Measurements from ENCODE around the gene RNF41.

The RNF41 gene

GRCh38 chr12:56256326-56256960, 34.7 kb upstream of the RNF41 start:
- Mint-ChIP-seq H3K27ac (peak overlapping the region; percentile 57), H3K36me3 (peaks cover 7% of the 10 kb centered on the region), H3K4me3 (peak overlapping the region; percentile 85), H3K4me1 (peaks cover 23% of the 10 kb centered on the region), H3K9me3 (no peaks in the 10 kb centered on the region), H3K27me3 (no peaks in the 10 kb centered on the region)

- Mint-ChIP-seq H3K4me1 (peaks cover 23% of the 10 kb centered on the region), H3K27me3 (no peaks in the 10 kb centered on the region), H3K27ac (no peak overlapping the region), H3K4me3 (no peak overlapping the region), H3K36me3 (peaks cover 7% of the 10 kb centered on the region), H3K9me3 (no peaks in the 10 kb centered on the region)
Measured at GRCh38 chr12:56255671-56256070, 33.9 kb upstream of the RNF41 start.

- Mint-ChIP-seq H3K36me3 (peaks cover 7% of the 10 kb centered on the region), H3K9me3 (no peaks in the 10 kb centered on the region), H3K4me1 (peaks cover 16% of the 10 kb centered on the region), H3K27ac (no peak overlapping the region), H3K27me3 (no peaks in the 10 kb centered on the region), H3K4me3 (no peak overlapping the region)
Measured at GRCh38 chr12:56253091-56253490, 31.4 kb upstream of the RNF41 start.

GRCh38 chr12:56252649-56253048, 30.9 kb upstream of the RNF41 start:
- Mint-ChIP-seq H3K9me3 (no peaks in the 10 kb centered on the region), H3K4me1 (peaks cover 16% of the 10 kb centered on the region), H3K27me3 (no peaks in the 10 kb centered on the region), H3K27ac (no peak overlapping the region), H3K36me3 (peaks cover 7% of the 10 kb centered on the region), H3K4me3 (no peak overlapping the region)

- Mint-ChIP-seq H3K27ac (no peak overlapping the region), H3K4me3 (no peak overlapping the region), H3K9me3 (no peaks in the 10 kb centered on the region), H3K36me3 (peaks cover 4% of the 10 kb centered on the region), H3K4me1 (no peaks in the 10 kb centered on the region), H3K27me3 (no peaks in the 10 kb centered on the region)
Measured at GRCh38 chr12:56248711-56249110, 27.0 kb upstream of the RNF41 start.

GRCh38 chr12:56247923-56248322, 26.2 kb upstream of the RNF41 start:
- Mint-ChIP-seq H3K4me3 (no peak overlapping the region), H3K36me3 (peaks cover 4% of the 10 kb centered on the region), H3K27ac (no peak overlapping the region), H3K4me1 (no peaks in the 10 kb centered on the region), H3K27me3 (no peaks in the 10 kb centered on the region), H3K9me3 (no peaks in the 10 kb centered on the region)

GRCh38 chr12:56244494-56244893, 22.8 kb upstream of the RNF41 start:
- Mint-ChIP-seq H3K9me3 (no peaks in the 10 kb centered on the region), H3K4me1 (no peaks in the 10 kb centered on the region), H3K36me3 (no peaks in the 10 kb centered on the region), H3K4me3 (no peak overlapping the region), H3K27ac (no peak overlapping the region), H3K27me3 (no peaks in the 10 kb centered on the region)

GRCh38 chr12:56243731-56244181, 22.0 kb upstream of the RNF41 start:
- Mint-ChIP-seq H3K4me3 (no peak overlapping the region), H3K4me1 (no peaks in the 10 kb centered on the region), H3K27ac (no peak overlapping the region), H3K36me3 (no peaks in the 10 kb centered on the region), H3K27me3 (no peaks in the 10 kb centered on the region), H3K9me3 (no peaks in the 10 kb centered on the region)

- H3K27me3 Mint-ChIP-seq, result no peaks in the 10 kb centered on the region
- H3K27ac Mint-ChIP-seq, result no peak overlapping the region
- H3K36me3 Mint-ChIP-seq, result no peaks in the 10 kb centered on the region
- no peak overlapping the region for H3K4me3 Mint-ChIP-seq
- H3K4me1 Mint-ChIP-seq, result no peaks in the 10 kb centered on the region
- no peaks in the 10 kb centered on the region for H3K9me3 Mint-ChIP-seq
Measured at GRCh38 chr12:56242986-56243385, 21.3 kb upstream of the RNF41 start.

- Mint-ChIP-seq H3K27me3 (no peaks in the 10 kb centered on the region), H3K4me1 (no peaks in the 10 kb centered on the region), H3K4me3 (no peak overlapping the region), H3K36me3 (no peaks in the 10 kb centered on the region), H3K27ac (no peak overlapping the region), H3K9me3 (no peaks in the 10 kb centered on the region)
Measured at GRCh38 chr12:56241424-56242303, 19.9 kb upstream of the RNF41 start.

GRCh38 chr12:56237552-56237951, 15.8 kb upstream of the RNF41 start:
- H3K36me3 Mint-ChIP-seq, result no peaks in the 10 kb centered on the region
- no peak overlapping the region for H3K4me3 Mint-ChIP-seq
- H3K9me3 Mint-ChIP-seq, result no peaks in the 10 kb centered on the region
- H3K4me1 Mint-ChIP-seq, result no peaks in the 10 kb centered on the region
- H3K27ac Mint-ChIP-seq, result no peak overlapping the region
- no peaks in the 10 kb centered on the region for H3K27me3 Mint-ChIP-seq

- Mint-ChIP-seq H3K27me3 (no peaks in the 10 kb centered on the region), H3K4me3 (no peak overlapping the region), H3K27ac (no peak overlapping the region), H3K4me1 (no peaks in the 10 kb centered on the region), H3K36me3 (no peaks in the 10 kb centered on the region), H3K9me3 (no peaks in the 10 kb centered on the region)
Measured at GRCh38 chr12:56236985-56237384, 15.3 kb upstream of the RNF41 start.

GRCh38 chr12:56236091-56236490, 14.4 kb upstream of the RNF41 start:
- H3K4me3 Mint-ChIP-seq, result no peak overlapping the region
- no peak overlapping the region for H3K27ac Mint-ChIP-seq
- no peaks in the 10 kb centered on the region for H3K4me1 Mint-ChIP-seq
- no peaks in the 10 kb centered on the region for H3K36me3 Mint-ChIP-seq
- H3K9me3 Mint-ChIP-seq, result no peaks in the 10 kb centered on the region
- H3K27me3 Mint-ChIP-seq, result no peaks in the 10 kb centered on the region

- no peak overlapping the region for H3K27ac Mint-ChIP-seq
- no peaks in the 10 kb centered on the region for H3K27me3 Mint-ChIP-seq
Measured at GRCh38 chr12:56234746-56235436, 13.2 kb upstream of the RNF41 start.

GRCh38 chr12:56231184-56231582, 9.5 kb upstream of the RNF41 start:
- no peaks in the 10 kb centered on the region for H3K27me3 Mint-ChIP-seq
- H3K9me3 Mint-ChIP-seq, result no peaks in the 10 kb centered on the region
- H3K27ac Mint-ChIP-seq, result no peak overlapping the region
- H3K4me1 Mint-ChIP-seq, result no peaks in the 10 kb centered on the region
- H3K36me3 Mint-ChIP-seq, result peaks cover 2% of the 10 kb centered on the region
- no peak overlapping the region for H3K4me3 Mint-ChIP-seq

More at GRCh38 chr12:56234746-56235436, 13.2 kb upstream of the RNF41 start:
- Mint-ChIP-seq H3K9me3 (no peaks in the 10 kb centered on the region), H3K36me3 (no peaks in the 10 kb centered on the region), H3K4me3 (no peak overlapping the region), H3K4me1 (no peaks in the 10 kb centered on the region)
